Right lobe of liver (tissue), 4 donors: ENCODE results near the gene LRRK2.

Experiments
- POLR2A ChIP-seq: fragments of 450-650 bp; IDR thresholded peaks from one replicate; pipeline ENCODE4 v1.6.1; 2017; ENCODE audit warnings: antibody characterized with exemption, mild to moderate bottlenecking
- TF ChIP-seq, protein P1 (sequence below), 4 donors: fragments of 200-600 bp in 3 of 4; fragments of 450-650 bp in 1 of 4; IDR thresholded peaks; one replicate each; pipeline versions ENCODE4 v1.5.1 to v1.8.0; 2016 to 2022; ENCODE audit warnings: antibody characterized with exemption in 4 of 4, mild to moderate bottlenecking in 2 of 4
- donor health status: DM: no; HTN: no; CAD: no.
- donor health status: DM: no; HTN: no; CAD: no.
- donor health status: DM: no; HTN: yes; CAD: no.

DNA sequence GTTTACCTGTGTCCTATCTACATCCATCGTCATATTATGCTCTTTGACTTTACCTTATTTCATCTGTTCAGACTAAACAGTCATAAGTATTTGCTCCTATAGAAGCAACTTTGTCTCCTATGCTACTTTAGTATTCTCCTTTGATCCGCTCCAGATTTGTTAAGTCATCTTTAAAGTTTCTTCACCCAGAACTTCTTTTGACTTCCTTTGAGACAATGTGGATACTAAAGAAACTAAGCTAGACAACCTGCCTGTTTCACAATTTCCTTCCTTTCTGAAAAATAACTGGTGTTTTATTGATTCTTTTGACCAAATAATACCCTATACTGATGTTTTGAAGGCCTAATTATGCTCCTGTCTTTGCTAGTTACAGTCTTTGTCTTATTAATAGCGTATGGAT is 30.0 kb upstream of the LRRK2 start:
- TF ChIP-seq, protein P1, sequence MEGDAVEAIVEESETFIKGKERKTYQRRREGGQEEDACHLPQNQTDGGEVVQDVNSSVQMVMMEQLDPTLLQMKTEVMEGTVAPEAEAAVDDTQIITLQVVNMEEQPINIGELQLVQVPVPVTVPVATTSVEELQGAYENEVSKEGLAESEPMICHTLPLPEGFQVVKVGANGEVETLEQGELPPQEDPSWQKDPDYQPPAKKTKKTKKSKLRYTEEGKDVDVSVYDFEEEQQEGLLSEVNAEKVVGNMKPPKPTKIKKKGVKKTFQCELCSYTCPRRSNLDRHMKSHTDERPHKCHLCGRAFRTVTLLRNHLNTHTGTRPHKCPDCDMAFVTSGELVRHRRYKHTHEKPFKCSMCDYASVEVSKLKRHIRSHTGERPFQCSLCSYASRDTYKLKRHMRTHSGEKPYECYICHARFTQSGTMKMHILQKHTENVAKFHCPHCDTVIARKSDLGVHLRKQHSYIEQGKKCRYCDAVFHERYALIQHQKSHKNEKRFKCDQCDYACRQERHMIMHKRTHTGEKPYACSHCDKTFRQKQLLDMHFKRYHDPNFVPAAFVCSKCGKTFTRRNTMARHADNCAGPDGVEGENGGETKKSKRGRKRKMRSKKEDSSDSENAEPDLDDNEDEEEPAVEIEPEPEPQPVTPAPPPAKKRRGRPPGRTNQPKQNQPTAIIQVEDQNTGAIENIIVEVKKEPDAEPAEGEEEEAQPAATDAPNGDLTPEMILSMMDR (IDR thresholded peaks at IDR 0.05): no peak
- no peak for TF ChIP-seq POLR2A
